CD4-positive, CD25-positive, alpha-beta regulatory T cell (primary cell): ENCODE results near the gene RAB5A. TPM values are rescaled to one million over a fixed set of nuclear protein-coding genes. Genes with fewer than 3 reads are reported as not detected.
"Not testable (repeated sequence)": the region's sequence is repeated elsewhere in the genome, so short reads cannot be mapped to it uniquely, and the experiment has no call there.

Experiments used
- ATAC-seq, 2 donors: fragments of 150-1000 bp; cut with Tn5 transposase; one replicate each; pipeline ENCODE4 v1.10.0; 2021; ENCODE audit warnings: low read depth in 2 of 2, moderate number of reproducible peaks in 2 of 2, moderate library complexity in 1 of 2
- DNase-seq, 3 donors: peaks; one replicate each; pipeline versions ENCODE4 v3.0.0 to v3.0.0-alpha.2; 2012 to 2022; ENCODE audit warnings: mixed read lengths in 1 of 3
- H3K27ac ChIP-seq: one replicate; pipeline ENCODE4 v1.7.0; 2013; ENCODE audit warnings: mild to moderate bottlenecking, low read length; ENCODE audit not compliant: insufficient read depth, poor library complexity, severe bottlenecking
- H3K27me3 ChIP-seq: one replicate; pipeline ENCODE4 v1.7.0; 2013; ENCODE audit warnings: low read length; ENCODE audit not compliant: control insufficient read depth, insufficient read depth
- H3K36me3 ChIP-seq: one replicate; pipeline ENCODE4 v1.7.0; 2013; ENCODE audit warnings: mild to moderate bottlenecking, low read length, moderate library complexity; ENCODE audit not compliant: control insufficient read depth, insufficient read depth
- H3K4me1 ChIP-seq: 2 replicates; pipeline ENCODE4 v1.7.0; 2013; ENCODE audit warnings: mild to moderate bottlenecking, low read length; ENCODE audit not compliant: insufficient read depth, control insufficient read depth, poor library complexity, severe bottlenecking
- H3K4me3 ChIP-seq: one replicate; pipeline ENCODE4 v1.7.0; 2013; ENCODE audit warnings: low read depth, mild to moderate bottlenecking, low read length, moderate library complexity
- H3K9me3 ChIP-seq, 2 experiments: 1 replicate in 1 of 2; 2 replicates in 1 of 2; pipeline ENCODE4 v1.7.0; 2013; ENCODE audit warnings: low read length in 2 of 2, mild to moderate bottlenecking in 1 of 2, moderate library complexity in 1 of 2; ENCODE audit not compliant: control insufficient read depth in 2 of 2
- H3K27ac Mint-ChIP-seq, 3 donors: one replicate each; pipeline ENCODE4 v1.8.0; 2020 to 2022; ENCODE audit warnings: mild to moderate bottlenecking in 3 of 3, mixed read lengths in 3 of 3, moderate library complexity in 2 of 3
- H3K27me3 Mint-ChIP-seq: one replicate; pipeline ENCODE4 v1.8.0; 2022; ENCODE audit warnings: mild to moderate bottlenecking, mixed read lengths
- H3K36me3 Mint-ChIP-seq: one replicate; pipeline ENCODE4 v1.8.0; 2020; ENCODE audit warnings: mixed read lengths
- H3K4me1 Mint-ChIP-seq, 4 donors: one replicate each; pipeline ENCODE4 v1.8.0; 2020 to 2022; ENCODE audit warnings: mixed read lengths in 4 of 4, mild to moderate bottlenecking in 1 of 4
- H3K4me3 Mint-ChIP-seq, 4 donors: one replicate each; pipeline ENCODE4 v1.8.0; 2020 to 2022; ENCODE audit warnings: mild to moderate bottlenecking in 4 of 4, mixed read lengths in 4 of 4, moderate library complexity in 3 of 4
- H3K9me3 Mint-ChIP-seq, 7 donors: one replicate each; pipeline ENCODE4 v1.8.0; 2020 to 2022; ENCODE audit warnings: mixed read lengths in 7 of 7, mild to moderate bottlenecking in 3 of 7, moderate library complexity in 2 of 7
- polyA plus RNA-seq, 4 donors: library from polyadenylated mRNA; unstranded; fragments of 300-500 nt; fragmentation: Illumina TruSeq; gene quantifications; one replicate each; pipeline ENCODE4 v1.2.3, GENCODE V29; 2021
- total RNA-seq: library from RNA; stranded (reverse); gene quantifications from one replicate; pipeline ENCODE4 v1.2.3, GENCODE V29; 2022

The RAB5A gene
- total RNA-seq (134 TPM), polyA plus RNA-seq (10 to 100 TPM; 33.8 to 41.9 (median 40.3) TPM)

- peaks cover 48% of the 10 kb centered on the region for H3K4me1 ChIP-seq
- H3K27ac ChIP-seq = peak within 1 kb of the TSS; percentile 97
- Mint-ChIP-seq H3K4me3 (peak within 1 kb of the TSS; percentile 92 to 100 (median 100)), H3K27ac (peak within 1 kb of the TSS; percentile 97 to 100 (median 99)), H3K27me3 (peaks cover 5% of the 10 kb centered on the region), H3K9me3 (peaks cover 0 to 2% (median 0%) of the 10 kb centered on the region in 7 donors), H3K4me1 (peaks cover 30 to 66% (median 47%) of the 10 kb centered on the region in 4 donors), H3K36me3 (peaks cover 10% of the 10 kb centered on the region)
- H3K9me3 ChIP-seq = no peaks in the 10 kb centered on the region
- peaks cover 15% of the 10 kb centered on the region for H3K36me3 ChIP-seq
- DNase-seq (peak; percentile 95 to 99 (median 96)), ATAC-seq (peak; percentile 88)
- peak within 1 kb of the TSS; percentile 88 for H3K4me3 ChIP-seq
- no peaks in the 10 kb centered on the region for H3K27me3 ChIP-seq
Observed at GRCh38 chr3:19946832-19947548, at the start of gene RAB5A. Gene RAB5A, plus strand, starts transcription at chr3:19947097. Its CDS starts 3,802 bp downstream, at chr3:19950899.

GRCh38 chr3:19898721-19899120, 48.2 kb upstream of the RAB5A start:
- no peak overlapping the region for H3K4me3 ChIP-seq
- H3K36me3 ChIP-seq = no peaks in the 10 kb centered on the region
- H3K27ac Mint-ChIP-seq = no peak overlapping the region
- ATAC-seq = no peak
- H3K36me3 Mint-ChIP-seq = no peaks in the 10 kb centered on the region
- no peaks in the 10 kb centered on the region for H3K9me3 Mint-ChIP-seq
- no peak for DNase-seq
- H3K27ac ChIP-seq = no peak overlapping the region
- no peaks in the 10 kb centered on the region for H3K9me3 ChIP-seq
- H3K4me3 Mint-ChIP-seq = no peak overlapping the region
- no peaks in the 10 kb centered on the region for H3K27me3 ChIP-seq
- H3K27me3 Mint-ChIP-seq = no peaks in the 10 kb centered on the region
- H3K4me1 ChIP-seq = no peaks in the 10 kb centered on the region
- H3K4me1 Mint-ChIP-seq = peaks cover 0 to 5% (median under 1%) of the 10 kb centered on the region in 4 donors

- H3K9me3 ChIP-seq = no peaks in the 10 kb centered on the region
- no peaks in the 10 kb centered on the region for H3K36me3 Mint-ChIP-seq
- no peak for DNase-seq
- no peak overlapping the region for H3K27ac ChIP-seq
- H3K27me3 Mint-ChIP-seq = no peaks in the 10 kb centered on the region
- H3K4me1 Mint-ChIP-seq = peaks cover 0 to 5% (median under 1%) of the 10 kb centered on the region in 4 donors
- no peaks in the 10 kb centered on the region for H3K27me3 ChIP-seq
- no peaks in the 10 kb centered on the region for H3K4me1 ChIP-seq
- H3K4me3 Mint-ChIP-seq = no peak overlapping the region
- ATAC-seq = no peak
- no peaks in the 10 kb centered on the region for H3K36me3 ChIP-seq
- H3K4me3 ChIP-seq = no peak overlapping the region
- H3K27ac Mint-ChIP-seq = no peak overlapping the region
- H3K9me3 Mint-ChIP-seq = no peaks in the 10 kb centered on the region
Observed at GRCh38 chr3:19899264-19899663, 47.6 kb upstream of the RAB5A start.

GRCh38 chr3:19899833-19900232, 47.1 kb upstream of the RAB5A start:
- H3K9me3 ChIP-seq, H3K27me3 Mint-ChIP-seq, H3K9me3 Mint-ChIP-seq, H3K4me3 Mint-ChIP-seq, H3K4me3 ChIP-seq, DNase-seq, H3K27ac ChIP-seq, H3K4me1 ChIP-seq, H3K27me3 ChIP-seq, H3K4me1 Mint-ChIP-seq, H3K27ac Mint-ChIP-seq, H3K36me3 Mint-ChIP-seq, ATAC-seq, H3K36me3 ChIP-seq: not testable (repeated sequence)

GRCh38 chr3:19901337-19901736, 45.6 kb upstream of the RAB5A start:
- no peaks in the 10 kb centered on the region for H3K36me3 ChIP-seq
- no peaks in the 10 kb centered on the region for H3K36me3 Mint-ChIP-seq
- H3K27me3 Mint-ChIP-seq = no peaks in the 10 kb centered on the region
- no peak overlapping the region for H3K4me3 ChIP-seq
- no peak for ATAC-seq
- H3K4me1 Mint-ChIP-seq = peaks cover 0 to 5% (median under 1%) of the 10 kb centered on the region in 4 donors
- no peaks in the 10 kb centered on the region for H3K4me1 ChIP-seq
- no peaks in the 10 kb centered on the region for H3K9me3 ChIP-seq
- no peak overlapping the region for H3K27ac ChIP-seq
- no peak for DNase-seq
- no peak overlapping the region for H3K27ac Mint-ChIP-seq
- H3K27me3 ChIP-seq = no peaks in the 10 kb centered on the region
- peaks cover 0 to 6% (median 0%) of the 10 kb centered on the region in 7 donors for H3K9me3 Mint-ChIP-seq
- H3K4me3 Mint-ChIP-seq = no peak overlapping the region

- Mint-ChIP-seq H3K4me3 (no peak overlapping the region), H3K9me3 (peaks cover 0 to 6% (median 0%) of the 10 kb centered on the region in 7 donors), H3K27ac (no peak overlapping the region), H3K4me1 (peaks cover 0 to 5% (median under 1%) of the 10 kb centered on the region in 4 donors), H3K36me3 (no peaks in the 10 kb centered on the region), H3K27me3 (no peaks in the 10 kb centered on the region)
- H3K27ac ChIP-seq = no peak overlapping the region
- no peak for DNase-seq
- H3K9me3 ChIP-seq = no peaks in the 10 kb centered on the region
- H3K4me3 ChIP-seq = no peak overlapping the region
- no peak for ATAC-seq
- no peaks in the 10 kb centered on the region for H3K36me3 ChIP-seq
- no peaks in the 10 kb centered on the region for H3K4me1 ChIP-seq
- no peaks in the 10 kb centered on the region for H3K27me3 ChIP-seq
Observed at GRCh38 chr3:19901918-19902317, 45.0 kb upstream of the RAB5A start.

GRCh38 chr3:19903649-19904048, 43.2 kb upstream of the RAB5A start:
- Histone ChIP-seq H3K9me3 (no peaks in the 10 kb centered on the region), H3K27me3 (no peaks in the 10 kb centered on the region), H3K4me1 (no peaks in the 10 kb centered on the region), H3K36me3 (no peaks in the 10 kb centered on the region), H3K27ac (no peak overlapping the region), H3K4me3 (no peak overlapping the region)
- Mint-ChIP-seq H3K9me3 (peaks cover 0 to 6% (median 0%) of the 10 kb centered on the region in 7 donors), H3K4me1 (peaks cover 0 to 4% (median under 1%) of the 10 kb centered on the region in 4 donors), H3K4me3 (no peak overlapping the region), H3K27ac (no peak overlapping the region), H3K36me3 (no peaks in the 10 kb centered on the region), H3K27me3 (no peaks in the 10 kb centered on the region)
- no peak for DNase-seq
- ATAC-seq = no peak

GRCh38 chr3:19907523-19907922, 39.4 kb upstream of the RAB5A start:
- Mint-ChIP-seq H3K4me1 (no peaks in the 10 kb centered on the region), H3K36me3 (no peaks in the 10 kb centered on the region), H3K4me3 (no peak overlapping the region), H3K27ac (no peak overlapping the region), H3K27me3 (no peaks in the 10 kb centered on the region), H3K9me3 (peaks cover 0 to 17% (median 7%) of the 10 kb centered on the region in 7 donors)
- H3K27ac ChIP-seq = no peak overlapping the region
- no peaks in the 10 kb centered on the region for H3K4me1 ChIP-seq
- H3K36me3 ChIP-seq = no peaks in the 10 kb centered on the region
- no peaks in the 10 kb centered on the region for H3K27me3 ChIP-seq
- no peak overlapping the region for H3K4me3 ChIP-seq
- DNase-seq (no peak), ATAC-seq (no peak)
- peaks cover 5 to 10% of the 10 kb centered on the region in 2 experiments for H3K9me3 ChIP-seq
